GM18526 (cell line): ENCODE results near the gene JDP2.

Source experiments
- POLR2A ChIP-seq: IDR thresholded peaks from 3 replicates; pipeline ENCODE4 v1.6.1; 2011; ENCODE audit not compliant: insufficient read length; ENCODE audit errors: extremely low read depth

The JDP2 gene

DNA sequence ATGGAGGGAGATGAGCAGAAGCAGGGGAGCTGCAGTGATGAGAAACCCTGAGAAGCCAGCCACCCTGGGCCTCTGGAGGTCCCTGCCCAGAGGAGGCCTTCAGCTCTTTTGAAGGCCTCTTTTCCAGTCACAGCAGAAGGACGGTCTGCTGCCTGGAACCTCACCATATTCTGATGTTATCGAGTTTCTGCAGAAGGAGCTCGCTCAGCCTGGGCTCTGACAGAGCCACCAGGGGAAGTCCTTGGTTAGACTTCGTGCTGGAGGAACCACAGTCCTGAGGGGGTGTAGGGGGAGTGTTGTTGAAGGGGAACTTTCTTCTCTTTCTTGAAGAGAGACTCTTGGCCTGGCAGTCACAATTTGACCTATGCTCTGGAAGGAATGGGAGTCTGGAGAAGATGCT, 69.4 kb downstream of the JDP2 start:
- TF ChIP-seq POLR2A = no peak

DNA sequence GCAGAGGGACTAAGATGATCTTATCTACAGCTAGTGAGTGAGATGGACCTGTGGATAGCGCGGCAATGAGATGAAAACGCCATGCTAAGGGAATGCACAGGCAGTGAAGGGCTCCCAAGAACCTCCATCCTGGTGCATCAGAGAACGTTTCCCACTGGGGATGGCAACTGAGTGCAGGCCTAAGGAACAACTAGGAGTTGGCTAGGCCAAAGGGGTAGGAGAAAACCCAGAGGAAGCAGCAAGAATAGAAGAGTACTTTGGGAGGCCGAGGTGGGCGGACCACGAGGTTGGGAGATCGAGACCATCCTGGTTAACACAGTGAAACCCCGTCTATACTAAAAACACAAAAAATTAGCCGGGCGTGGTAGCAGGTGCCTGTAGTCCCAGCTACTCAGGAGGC, 69.9 kb downstream of the JDP2 start:
- TF ChIP-seq POLR2A = no peak

DNA sequence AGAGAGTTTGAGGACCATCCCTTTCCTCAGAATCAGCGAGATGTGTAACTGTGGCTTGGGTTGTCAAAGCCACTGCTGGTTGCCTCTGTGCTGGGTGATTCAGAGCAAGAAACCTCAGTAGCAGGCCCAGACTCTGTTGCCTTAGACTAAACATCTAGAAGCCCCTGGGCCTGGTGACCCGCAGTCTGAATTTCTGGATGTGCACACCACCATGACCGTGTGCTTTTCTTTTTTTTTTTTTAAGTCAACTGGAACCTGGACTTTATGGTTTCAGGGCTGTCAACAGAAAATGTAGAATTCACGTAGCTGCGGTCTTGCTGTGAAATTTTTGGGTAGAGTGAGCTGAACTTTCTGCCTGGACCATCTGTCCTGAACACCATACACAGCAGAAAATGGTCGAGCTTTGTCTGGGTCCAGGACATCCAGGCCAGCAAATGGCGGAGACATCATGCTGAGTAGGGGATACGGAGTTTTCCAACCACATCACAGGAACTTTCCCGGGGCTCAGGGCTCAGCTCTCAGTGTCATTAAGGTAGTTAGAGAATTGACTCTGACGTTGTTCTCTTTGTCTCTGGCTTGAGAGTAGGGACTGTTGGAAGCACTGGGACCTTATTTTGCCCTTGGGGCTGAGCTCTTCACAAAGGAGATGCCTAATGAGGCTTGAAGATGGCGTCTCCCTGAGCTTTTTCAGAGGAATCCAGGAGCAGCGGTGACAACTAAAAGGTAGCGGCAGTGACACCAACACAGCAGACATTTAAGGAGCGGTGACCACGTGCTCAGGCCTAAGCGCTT, 71.5 kb downstream of the JDP2 start:
- no peak for TF ChIP-seq POLR2A

DNA sequence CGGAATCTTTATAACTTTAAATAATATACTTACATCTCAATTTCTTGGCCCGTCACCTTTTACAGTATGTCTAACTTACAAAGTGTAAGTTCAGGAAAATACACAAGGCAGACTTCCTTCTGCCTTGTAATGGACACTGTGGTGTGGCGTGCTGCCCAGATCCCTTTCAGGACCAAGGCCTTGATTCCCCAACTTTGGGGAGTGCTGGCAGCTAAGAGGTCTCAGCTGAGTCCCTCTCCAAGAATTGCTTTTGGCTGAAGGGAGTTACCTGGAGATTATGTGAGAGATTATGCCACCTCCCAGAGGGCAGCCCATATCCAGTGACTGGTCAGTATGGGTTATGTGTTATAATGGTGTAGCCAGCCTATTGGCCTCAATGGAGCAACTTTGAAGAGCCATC, 73.3 kb downstream of the JDP2 start:
- no peak for TF ChIP-seq POLR2A

DNA sequence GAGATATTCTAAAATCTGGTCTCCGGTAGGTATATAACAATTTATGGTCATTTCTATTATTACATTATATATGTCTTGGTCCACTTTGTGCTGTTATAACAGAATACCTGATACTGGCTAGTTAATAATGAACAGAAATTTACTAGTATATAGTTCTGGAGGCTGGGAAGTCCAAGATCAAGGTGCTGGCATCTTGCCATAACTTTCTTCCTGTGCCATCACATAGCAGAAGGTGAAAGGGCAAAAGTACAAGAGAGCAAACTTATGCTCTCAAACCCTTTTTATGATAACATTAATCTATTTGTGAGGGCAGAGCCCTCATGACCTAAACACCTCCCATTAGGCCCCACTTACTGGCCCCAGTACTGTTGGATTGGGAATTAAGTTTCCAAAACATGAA, 76.6 kb downstream of the JDP2 start:
- no peak for TF ChIP-seq POLR2A

DNA sequence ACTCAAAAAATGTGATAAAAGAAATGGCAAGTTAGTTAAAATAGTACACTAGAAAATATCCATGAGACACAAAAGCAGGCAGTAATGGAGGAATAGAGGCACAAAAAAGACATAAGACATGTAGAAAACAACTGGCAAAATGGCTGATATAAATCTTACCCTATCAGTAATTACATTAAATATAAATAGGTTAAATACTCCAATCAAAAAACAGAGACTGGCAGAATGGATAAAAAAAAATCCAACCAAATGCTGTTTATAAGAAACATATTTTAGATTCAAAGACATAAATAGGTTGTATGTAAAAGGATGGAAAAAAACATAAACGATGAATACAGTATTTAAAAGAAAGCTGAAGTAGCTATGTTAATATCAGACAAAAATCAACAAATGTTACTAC, 79.1 kb downstream of the JDP2 start:
- no peak for TF ChIP-seq POLR2A

DNA sequence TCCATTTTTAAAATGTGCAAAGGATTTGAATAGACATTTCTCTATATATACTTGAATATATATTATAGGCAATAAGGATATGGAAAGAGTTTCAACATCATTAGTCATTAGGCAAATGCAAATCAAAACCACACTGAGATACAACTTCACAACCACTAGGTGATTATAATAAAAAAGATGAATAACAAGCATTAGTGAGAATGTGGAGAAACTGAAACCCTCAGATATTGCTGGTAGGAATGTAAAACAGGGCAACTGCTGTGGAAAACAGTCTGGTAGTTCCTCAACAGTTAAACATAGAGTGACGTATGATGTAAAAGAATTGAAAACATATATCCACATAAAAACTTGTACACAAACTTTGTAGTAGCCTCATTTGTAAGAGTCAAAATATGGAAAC, 82.7 kb downstream of the JDP2 start:
- no peak for TF ChIP-seq POLR2A

DNA sequence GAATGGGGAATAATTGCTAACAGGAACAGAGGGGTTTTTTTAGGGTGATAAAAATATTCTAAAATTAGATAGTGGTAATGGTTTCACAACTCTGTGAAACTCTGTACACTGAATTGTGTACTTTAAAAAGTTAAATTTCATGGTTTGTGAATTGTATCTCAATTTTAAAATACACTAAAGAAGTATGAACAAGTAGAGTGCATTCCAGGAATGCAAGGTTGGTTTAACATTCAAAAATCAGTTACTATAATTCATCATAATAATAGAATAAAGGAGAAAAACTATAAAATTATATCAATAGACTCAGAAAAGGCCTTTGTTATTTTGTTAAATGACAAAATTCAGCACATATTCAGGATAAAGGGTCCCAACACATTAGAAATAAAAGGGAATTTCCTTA, 83.4 kb downstream of the JDP2 start:
- TF ChIP-seq POLR2A = no peak

DNA sequence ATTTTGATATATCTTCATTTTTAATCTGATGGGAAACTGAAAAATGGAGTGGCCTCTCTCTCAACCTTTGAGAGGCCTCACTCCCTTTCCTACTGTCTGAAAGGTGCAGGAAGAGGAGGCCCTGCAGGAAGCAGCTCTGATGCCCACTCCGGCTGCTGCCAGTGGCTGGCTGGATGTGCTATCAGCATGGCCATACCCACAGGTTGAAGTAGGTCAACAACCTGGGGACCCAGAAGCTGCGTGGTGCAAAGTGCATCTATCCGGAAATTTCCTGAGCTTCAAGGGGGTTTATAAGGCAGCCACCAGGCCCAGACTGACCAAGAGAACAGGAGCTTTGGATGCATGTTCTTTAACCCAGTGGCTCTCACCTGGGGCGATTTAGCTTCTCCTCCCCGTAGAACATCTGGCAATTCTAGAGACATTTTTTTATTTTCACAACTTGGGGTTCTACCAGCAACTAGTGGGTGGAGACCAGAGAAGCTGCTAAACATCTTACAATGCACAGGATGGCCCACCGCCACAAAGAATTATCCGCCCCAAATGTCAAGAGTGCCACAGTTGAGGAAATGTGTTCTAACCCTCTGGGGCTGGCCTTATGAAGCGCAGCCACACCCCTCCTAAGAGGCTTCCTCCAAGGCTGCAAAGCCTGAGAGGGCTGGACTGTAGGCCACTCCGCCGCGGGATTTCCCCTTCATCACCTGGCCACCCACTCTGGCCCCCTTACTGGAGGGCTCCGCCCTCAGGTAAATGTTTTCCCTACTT, 86.3 kb downstream of the JDP2 start:
- TF ChIP-seq POLR2A = no peak

DNA sequence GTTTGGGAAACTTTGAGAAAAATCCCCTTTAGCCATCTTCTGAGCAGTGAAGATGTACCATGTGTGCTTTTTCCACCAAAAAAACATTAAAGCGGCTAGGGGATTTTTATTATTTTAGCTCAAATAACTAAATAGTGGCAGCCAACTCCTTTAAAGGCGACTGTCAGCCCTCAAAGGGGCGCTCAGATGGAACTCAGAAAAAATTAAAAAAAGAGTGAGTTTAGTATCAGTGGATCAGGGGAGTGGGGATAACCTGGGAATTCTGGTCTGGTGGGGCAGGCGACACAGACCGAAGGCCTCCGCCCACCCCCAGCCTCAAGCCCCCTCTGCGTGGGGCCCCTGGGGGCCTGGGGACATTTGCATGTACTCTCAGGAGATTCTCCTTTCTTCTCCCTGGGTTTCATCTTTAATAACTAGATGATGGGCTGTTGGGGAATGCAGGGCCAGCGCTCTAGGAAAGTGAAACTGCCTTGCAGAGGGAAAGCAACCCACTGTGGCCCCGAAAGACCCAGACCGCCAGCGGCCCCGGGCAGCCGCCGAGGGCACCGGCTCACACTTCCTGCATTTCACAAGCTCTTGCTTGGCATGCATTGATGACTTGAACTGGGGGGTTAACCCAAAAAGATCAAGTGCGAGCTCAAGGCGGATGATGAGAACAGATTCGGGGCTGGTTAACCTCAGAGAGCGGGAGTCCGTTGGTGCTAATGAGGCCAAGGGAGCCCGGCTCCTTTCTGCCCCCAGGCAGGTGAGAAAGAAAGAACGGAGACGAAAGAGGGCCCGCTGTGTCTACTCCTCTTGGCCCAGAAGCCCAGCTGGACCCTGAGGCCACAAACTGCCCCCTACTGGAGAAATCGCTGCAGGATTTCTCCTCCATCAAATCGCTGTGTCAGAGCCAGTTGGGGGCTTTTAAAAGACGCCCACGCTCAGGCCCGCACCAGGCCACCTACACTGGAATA, 87.1 kb downstream of the JDP2 start:
- no peak for TF ChIP-seq POLR2A

DNA sequence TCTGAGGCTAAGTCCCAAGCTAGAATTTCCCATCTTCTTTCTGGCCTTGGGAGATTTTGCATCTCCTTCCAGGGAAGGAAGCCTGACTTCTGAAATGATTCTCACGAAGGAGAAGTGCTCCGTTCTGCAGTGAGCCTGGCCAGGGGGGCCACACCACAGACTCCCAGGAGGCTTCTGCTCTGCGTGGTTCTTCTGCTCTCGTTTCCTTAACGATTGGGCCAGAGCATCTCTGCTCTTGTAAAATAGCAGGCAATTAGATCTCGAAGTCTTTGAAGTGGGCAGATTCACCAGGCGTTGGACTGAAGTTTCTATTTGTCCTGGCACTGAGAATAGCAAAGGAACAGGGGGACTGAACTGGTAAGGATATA, 87.8 kb downstream of the JDP2 start:
- no peak for TF ChIP-seq POLR2A

DNA sequence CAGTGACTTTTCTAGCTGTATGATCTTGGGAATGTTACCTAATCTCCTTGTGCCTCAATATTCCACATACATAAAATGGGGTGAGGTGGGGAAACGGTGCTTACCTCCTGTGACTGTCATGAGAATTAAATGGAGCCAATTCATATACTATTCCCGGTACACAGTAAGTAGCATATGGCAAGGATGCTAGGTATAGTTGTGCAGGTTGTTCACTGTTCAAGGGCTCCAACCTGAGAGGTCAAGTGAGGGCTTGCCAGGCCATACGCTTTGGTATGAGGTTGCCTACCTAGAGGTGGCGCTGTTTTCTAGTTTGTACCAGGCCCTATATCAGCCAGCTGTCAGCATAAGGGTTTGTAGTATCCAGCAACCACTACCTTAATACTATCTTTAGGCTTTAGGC, 90.8 kb downstream of the JDP2 start:
- no peak for TF ChIP-seq POLR2A

DNA sequence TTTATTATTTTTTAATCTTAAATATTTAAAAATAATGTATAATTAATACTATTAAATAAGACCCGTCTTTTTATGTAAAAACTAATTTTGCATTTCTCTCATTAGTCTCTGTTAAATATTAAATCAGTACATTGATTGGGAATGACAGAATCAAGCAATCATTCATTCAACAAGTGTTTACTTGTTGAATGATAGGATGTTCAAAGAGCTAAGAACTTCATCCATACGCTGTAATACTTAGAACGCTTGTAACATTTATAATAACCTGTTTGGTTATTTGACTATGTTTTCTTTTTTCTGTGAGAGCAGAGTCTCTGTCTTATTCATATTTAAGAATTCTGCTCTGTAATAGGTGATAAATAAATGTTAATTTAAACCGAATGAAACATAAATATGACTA, 91.6 kb downstream of the JDP2 start:
- TF ChIP-seq POLR2A = no peak

DNA sequence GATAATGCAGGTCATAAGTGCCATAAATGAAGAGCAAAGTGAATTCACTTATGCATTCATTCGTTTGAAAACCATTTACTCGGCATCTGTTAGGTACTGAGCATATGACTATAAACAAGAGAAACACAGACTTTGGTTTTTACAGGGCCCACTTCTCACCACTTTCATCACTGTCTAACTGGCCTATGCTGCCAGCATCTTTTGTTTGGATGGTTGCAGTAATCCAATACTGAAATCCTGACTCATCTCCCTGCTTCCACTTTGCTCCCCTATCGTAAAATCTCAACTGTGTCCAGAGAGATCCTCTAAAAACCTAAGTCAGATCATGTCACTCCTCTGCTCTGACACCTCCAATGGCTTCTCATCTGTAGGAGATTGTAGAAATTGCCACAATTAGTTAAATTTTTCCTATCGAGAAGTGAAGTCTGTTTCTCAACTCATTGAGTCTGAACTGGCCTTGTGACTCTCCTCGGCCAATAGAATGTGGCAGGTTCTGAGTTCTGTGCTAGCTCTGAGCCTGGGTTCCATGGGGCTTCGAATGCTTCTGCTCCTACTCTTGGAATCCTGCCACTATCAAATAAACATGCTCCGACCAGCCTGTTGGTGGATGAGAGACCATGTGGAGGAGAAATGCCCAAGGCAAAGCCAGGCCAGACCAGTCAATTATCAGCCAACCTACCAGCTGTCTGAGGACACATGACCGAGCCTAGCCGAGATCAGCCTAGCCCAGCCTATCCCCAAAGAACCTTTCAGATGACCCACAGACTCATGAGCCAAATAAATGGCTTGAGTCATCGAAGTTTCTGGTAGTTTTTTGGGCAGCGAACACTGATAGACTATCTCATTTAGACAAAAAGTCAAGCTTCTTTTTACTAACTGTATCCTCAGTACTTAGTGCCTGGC, 92.3 kb downstream of the JDP2 start:
- TF ChIP-seq POLR2A = no peak

DNA sequence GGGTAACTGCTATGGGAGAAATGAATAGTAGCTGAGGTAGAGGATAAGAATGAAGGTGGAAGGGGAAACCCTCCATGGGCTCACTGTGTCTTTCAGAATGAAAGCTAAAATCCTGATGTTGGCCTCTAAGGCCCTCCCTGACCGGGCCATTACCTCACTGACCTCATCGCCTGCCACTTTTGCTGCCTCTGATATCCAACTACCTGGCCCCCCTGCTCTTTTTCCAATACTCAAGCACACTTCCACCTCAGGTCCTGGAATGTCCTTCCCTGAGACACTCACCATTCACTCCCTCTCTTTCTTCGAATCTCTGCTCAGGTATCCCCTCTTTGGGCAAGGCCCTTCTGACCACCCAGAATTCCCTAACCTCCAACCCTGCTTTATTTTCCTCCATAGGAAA, 93.0 kb downstream of the JDP2 start:
- no peak for TF ChIP-seq POLR2A
